NCI-H1694 treated with DMSO at 0.1 percent for 48 hours (cell line): Measurements from ENCODE around the gene ARL17B.
"Not testable (repeated sequence)": the region's sequence is repeated elsewhere in the genome, so short reads cannot be mapped to it uniquely, and the experiment has no call there.

Experiments
- DNase-seq: peaks from one replicate; lab custom pipeline; 2025; lab: John Stamatoyannopoulos, UW

ARL17B gene

DNA sequence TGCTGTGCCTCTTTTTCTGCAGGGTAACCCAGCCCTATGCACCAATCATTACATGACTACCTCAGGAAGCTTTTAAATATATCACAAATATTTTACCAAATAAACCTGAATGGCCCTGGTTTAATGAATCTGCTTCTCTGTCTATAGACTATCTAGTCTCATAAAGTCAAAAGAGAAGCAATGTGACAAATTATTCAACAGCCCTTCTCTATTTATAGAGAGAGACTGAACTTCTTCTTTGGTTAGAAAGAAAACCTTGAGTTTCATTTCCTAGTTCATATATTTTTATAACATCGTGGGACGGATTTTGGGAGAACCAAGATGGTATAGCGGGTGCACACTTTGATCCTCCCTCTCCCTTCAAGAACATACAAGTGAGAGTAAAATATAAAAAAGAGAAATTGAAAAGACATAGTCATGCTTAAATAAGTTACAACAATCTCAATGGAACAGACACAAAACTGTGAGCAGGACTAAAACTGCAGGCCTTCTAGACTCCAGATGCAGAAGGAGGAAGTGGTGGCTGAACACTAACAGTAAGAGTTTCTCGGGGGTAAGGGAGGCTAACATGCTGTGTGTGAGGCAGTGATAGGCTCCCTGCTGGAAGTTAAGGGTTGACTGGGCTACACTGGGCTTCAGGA is 70.5 kb downstream of the ARL17B start:
- not testable (repeated sequence) for DNase-seq

DNA sequence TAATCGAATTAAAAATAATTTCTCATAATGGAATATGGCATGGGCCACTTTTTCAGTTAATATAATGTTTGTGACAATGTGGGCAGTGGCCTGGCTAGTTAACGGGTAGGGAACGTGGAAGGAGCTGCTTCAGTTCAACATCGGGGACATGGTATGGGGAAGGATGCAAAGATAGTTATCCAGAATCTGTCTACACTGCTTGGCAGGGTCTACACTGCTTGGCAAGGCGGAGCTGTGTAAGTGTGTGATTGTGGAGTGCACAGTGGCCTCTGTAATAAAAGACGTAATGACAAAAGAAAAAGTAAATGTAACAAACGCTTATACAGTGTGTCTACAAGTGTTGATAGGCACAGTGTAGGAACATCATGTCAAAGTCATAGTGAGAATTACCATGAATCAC is 74.0 kb downstream of the ARL17B start:
- DNase-seq, result not testable (repeated sequence)

DNA sequence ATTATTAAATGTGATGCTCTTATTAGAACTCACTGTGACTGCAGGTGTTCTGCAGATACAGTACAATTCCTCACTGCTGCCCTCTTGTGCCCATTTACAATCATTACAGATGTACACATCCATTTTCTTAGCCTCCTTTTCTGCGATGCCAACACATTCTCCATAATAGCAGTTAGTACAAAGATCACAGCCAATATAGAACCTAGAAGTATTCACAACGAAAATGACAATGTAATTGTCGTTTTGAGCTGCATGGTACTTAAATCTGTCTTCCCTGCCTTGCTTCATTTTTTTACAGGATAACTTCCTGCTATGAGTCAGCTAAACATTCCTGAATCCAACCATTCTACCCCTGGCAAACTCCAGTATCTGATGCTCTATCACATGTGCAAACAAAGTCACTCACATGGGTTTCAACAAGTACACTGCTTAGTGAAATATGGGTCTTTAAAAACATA is 74.8 kb downstream of the ARL17B start:
- peak; percentile 94 for DNase-seq

DNA sequence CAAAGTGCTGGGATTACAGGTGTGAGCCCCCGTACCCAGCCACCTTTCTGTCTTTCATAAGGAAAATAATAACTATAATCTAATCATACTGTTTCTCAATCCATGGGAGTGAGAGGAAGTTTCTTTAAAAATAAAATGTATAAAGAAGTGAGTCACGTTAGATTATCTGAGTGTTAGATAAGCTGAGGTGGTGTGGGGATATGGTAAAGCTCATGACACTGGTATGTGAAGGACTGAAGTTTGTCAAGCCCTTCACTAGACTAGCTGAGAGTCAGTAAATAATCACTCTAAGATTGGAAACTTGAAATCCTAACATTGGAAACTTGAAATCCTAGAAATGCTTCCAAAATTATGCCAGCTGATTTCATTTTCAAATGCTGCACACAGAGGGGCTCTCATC is 76.1 kb downstream of the ARL17B start:
- not testable (repeated sequence) for DNase-seq

DNA sequence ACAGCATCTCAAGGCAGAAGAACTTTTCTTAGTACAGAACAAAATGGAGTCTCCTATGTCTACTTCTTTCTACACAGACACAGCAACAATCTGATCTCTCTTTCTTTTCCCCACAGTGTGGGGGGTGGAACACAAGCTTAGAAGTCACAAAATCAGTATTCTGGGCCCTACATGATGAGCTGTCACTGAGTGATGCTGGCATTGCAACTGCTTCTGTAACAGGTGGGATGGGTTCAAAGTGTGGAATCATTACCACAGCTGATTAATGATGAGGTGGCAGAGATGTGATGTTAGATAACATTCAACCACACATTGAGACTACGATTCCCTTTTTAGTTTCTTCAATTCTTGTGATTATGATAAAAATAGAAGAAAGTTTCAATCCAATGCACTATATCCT is 77.1 kb downstream of the ARL17B start:
- not testable (repeated sequence) for DNase-seq

DNA sequence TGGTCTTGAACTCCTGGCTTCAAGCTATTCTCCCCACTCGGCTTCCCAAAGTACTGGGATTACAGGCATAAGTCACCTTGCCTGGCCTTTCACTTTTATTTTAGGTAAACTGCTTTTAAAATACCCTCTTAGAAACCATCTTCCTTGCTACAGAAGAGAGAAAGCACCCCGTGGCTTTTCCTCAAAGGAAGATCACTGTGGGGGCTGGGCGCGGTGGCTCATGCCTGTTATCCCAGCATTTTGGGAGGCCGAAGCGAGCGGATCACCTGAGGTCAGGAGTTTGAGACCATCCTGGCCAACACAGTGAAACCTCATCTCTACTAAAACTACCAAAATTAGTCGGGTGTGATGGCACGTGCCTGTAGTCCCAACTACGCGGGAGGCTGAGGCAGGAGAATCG is 78.9 kb downstream of the ARL17B start:
- not testable (repeated sequence) for DNase-seq

DNA sequence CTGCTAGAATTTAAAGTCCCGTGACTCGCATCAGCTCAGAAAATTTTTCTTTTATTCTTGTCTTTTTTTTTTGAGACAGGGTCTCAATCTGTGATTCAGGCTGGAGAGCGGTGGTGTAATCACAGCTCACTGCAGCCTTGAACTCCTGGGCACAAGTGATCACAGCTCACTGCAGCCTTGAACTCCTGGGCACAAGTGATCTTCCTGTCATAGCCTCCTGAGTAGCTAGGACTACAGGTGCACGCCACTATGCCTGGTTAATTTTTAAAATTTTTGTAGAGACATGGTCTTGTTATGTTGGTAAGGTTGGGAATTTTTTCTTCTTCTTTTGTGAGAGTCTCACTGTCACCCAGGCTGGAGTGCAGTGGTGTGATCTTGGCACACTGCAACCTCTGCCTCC is 80.2 kb downstream of the ARL17B start:
- DNase-seq, result not testable (repeated sequence)

DNA sequence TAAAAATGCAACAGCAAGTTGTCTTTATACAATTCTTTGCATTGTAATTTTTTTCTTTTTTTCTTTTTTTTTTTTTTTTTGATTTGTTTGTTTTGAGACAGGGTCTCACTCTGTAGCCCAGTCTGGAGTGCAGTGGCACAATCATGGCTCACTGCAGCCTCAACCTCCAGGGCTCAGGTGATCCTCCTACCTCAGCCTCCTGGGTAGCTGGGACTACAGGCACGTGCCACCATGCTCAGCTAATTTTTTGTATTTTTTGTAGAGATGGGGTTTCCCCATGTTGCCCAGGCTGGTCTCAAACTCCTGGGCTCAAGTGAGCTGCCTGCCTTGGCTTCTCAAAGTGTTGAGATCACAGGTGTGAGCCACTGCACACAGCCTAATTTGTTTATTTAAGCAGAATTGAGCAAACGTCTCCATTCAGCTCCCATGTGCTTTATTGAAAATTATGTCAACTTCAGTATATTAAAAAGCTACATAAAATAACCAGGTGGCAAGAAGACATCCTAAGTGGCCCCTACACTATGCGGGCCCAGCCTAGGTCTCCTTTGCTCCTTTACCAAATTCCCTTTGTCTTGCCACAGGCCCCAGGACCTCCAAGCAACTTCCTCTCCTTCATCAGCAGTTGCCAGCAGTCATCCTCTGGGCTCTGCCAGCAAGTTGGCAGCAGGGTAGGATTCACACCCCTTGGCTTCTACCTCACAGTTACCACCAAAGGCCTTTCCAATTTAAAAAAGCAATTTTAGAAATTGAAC is 84.7 kb downstream of the ARL17B start:
- not testable (repeated sequence) for DNase-seq

DNA sequence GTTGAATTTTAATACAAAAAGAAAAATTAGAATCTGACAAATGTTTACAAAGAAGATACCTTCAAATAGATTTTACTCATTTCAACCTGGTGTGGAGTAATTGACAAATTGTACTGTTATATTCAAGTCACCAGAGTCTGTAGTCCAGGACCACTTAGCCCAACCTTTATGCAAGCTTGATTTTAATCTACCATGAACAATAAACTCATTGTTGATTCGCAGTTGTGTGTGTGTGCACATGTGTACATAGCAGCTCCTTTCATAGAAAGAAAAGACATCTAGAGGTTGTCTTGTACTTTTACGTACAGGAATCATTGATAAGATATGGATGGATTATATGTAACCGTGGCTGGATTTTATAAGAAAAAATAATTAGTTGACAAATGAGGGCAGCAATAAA is 87.3 kb downstream of the ARL17B start:
- no peak for DNase-seq

DNA sequence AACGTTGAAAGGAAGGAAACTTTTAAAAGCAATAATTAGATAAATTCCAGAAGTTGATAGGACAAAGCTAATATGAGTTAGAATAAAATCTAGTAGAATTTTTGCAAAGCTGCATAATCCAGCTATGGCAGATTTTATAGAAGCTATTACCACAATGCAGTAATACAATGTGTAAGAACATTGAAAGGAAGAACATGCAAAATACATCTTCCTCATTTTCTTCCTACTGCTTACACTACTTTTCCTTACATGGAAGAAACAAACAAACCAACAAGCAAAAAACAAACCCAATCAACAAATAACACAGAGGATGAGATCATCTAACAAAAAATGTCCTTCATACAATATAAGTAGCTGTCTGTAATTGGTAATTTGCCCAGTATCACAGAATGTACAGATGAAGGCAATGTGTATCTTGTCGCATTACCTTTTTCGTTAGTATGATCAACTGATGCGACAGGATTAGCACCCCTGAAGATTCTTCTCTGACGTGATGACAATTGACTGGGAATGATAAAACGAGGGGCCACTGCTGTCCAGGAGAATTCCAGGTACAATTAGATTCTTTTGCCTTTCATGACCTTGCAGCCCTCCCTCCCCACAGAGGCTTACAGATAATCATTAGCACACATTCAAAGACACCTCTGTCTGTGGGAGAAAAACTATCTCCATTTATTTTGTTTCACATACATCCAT is 87.9 kb downstream of the ARL17B start:
- DNase-seq, result no peak

DNA sequence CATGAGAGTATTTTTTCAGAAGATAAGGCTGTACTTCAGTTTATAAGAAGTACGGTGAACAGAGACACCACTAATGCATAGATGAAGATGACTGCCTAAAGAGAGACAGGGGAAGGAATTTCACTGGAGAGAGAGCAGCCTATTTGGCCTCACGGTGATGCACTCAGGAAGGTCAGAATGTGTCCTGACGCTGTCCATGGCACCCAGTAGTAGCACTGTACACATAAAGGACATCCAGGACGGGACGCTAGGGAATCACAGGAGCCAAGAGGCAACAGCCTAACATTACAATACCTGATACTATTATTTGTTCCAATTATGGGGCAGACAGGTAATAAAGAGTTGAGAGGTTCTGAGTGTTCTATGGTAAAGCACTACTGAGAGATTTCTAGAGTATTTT is 91.5 kb downstream of the ARL17B start:
- DNase-seq, result no peak

DNA sequence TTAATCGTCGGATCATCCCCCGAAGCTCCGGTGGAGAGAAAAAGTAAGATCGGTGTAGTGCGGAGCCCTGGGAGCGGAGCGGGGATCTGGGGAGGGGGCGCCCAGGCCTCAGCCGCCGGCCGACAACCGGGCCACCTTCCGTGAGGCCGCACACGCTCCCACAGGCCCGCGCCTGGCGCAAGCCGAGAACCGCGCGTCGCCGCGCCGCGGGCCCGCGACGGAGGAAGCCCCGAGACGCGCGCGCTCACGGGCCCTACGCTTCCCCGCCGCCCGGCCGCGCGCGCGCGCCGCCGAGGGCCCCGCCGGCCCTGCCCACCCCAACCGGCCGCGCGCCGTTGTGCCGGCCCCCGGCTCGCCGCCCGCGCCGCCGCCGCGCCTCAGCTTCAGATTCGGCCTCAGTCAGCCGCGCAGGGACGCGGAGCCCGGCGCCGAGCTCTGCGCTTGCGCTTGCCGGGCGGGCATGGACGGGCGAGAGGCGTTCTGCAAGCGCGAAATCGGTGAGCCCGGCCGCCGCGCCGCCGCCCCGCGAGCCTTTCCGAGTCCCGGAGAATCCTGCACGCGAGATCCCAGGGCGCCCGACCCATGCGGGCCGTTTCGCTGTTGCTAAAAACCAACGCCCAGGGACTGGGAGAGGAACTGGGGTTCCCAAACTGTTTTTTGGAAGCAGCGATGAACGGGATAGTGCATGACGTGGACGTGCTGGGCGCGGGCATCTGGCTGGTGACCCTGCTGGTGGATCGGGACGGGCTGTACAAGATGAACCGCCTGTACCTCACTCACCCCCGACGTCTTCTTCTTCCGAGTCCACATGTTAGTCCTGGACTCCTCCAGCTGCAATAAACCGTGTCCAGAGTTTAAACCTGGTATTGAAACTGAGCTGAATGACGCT is 94.7 kb downstream of the ARL17B start:
- peak; percentile 94 for DNase-seq

DNA sequence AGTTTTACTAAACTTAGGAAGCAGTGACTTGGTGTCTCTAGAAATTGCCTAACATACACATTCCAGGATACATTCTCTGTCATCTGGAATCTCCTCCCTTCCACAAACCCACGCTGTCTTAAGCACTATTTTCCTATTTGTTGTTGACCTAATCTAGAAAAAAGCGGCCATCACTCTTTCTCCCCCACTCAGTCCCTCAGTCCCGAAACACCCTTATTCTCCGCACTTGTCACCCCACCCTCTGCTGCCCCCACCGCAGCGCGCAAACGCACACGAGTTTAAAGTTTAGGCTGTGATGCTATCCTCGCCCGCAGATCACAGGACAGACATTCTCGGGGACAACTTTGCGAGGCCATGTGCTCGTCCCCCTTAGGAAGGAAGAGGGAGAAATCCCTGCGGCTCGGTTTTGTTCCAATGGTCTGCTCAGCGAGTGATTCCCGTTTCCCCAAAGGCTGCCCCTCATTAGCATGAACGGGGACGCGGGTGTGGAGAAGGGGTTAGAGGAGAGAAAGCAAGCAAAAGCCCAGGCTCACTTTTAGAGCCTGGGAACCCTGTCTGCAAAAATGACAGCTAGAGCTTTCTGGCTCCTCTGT is 95.4 kb downstream of the ARL17B start:
- not testable (repeated sequence) for DNase-seq

DNA sequence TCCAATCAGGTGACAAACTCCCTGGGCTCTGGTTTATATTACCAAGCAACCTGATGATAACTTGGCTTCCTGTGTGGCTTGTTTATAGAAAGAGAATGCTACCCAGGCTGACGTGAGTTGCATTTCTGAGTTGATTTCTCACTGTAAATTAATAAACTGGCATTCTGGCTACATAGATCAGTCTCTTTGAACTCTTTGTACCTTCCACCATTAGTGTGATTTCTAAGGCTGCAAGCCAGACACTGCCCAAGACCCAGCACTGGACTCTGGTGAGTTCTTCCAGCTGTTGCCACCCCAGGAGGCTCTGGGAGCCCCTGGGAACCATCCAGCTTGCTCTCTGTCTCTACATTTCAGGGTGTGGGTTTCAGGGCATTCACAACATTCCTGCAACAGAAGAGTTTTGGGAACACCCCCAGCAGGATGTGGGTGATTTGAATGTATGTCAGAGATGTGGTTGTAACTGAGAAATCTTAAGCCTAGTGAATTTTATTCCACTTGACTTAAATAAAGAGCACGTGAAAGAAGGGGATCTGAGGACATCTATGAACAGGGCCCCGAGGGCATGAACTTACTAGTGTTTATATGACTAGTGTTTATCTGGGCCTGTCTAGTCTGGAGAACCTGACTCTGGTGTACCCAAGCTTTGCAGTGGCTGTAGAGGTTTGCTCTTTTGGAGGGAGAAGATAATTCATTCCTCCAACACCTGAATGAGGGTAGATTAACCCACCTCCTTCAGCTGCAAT is 96.9 kb downstream of the ARL17B start:
- no peak for DNase-seq

DNA sequence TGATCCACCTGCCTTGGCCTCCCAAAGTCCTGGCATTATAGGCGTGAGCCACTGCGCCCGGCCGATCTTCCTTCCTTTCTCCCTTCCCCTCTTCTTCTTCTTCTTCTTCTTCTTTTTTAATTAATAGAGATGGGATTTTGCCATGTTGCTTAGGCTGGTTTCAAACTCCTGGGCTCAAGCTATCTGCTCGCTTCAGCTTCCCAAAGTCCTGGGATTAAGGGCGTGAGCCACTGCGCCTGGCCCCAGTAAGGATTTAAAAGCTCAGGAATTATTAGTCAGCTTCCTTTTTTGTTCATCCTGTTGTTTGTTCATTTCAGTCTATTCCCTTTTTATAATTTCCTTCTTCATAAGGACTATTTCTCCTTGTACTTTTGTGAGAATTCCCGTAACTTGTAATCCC is 99.3 kb downstream of the ARL17B start:
- DNase-seq, result no peak

DNA sequence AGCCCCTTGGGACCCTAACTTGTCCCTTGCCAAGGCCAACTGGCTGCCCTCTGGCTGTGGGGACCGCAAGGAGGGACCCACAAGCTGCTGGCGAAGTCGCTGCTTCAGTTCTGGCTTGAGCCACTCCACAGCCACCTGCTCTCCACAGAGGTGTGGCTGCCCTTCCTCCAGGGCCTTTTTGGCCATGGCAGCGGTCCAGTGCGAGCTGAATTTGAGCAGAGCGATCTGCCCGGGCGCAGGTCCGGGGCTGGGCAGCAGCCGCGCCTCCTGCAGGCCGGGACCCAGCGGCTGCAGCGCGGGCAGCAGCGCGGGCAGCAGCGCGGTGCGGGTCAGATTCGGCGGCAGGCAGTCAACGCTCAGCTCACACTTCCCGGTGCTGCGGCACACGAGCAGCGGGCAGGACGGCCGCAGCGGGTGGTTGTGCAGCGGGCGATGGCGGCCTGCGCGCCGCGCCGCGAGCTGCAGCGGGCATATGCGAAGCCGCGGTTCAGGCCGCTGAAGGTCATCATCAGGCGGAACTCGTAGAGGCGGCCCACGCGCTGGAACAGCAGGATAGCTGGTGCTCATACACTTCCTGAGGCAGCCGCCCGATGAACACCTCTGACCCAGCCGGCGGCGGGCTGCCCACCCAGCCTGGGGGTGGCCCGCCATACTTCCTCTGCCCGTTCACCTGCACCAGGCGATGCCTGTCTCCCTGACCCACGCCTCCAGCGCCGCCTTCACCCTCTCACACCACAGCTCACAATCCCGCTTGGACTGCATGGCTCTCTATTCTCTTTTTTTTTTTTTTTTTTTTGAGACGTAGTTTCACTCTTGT is 101.5 kb downstream of the ARL17B start:
- DNase-seq, result not testable (repeated sequence)

DNA sequence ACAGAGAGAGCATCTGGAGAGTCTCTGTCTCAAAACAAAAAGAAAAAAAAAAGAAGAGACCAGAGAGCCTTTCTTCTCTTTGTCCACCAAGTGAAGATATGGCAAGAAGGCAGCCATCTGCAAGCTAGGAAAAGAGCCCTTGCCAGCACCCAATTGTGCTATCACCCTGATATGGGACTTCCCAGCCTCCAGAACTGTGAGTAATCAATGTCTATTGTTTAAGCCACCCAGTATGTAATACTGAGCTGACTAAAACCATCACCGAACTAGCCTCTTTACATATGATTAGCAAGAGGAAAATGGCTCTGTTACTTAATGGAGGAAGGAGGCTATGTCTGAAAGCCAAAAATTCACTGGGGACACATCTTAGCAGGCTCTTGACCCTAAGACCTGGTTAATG is 105.2 kb downstream of the ARL17B start:
- DNase-seq, result not testable (repeated sequence)

DNA sequence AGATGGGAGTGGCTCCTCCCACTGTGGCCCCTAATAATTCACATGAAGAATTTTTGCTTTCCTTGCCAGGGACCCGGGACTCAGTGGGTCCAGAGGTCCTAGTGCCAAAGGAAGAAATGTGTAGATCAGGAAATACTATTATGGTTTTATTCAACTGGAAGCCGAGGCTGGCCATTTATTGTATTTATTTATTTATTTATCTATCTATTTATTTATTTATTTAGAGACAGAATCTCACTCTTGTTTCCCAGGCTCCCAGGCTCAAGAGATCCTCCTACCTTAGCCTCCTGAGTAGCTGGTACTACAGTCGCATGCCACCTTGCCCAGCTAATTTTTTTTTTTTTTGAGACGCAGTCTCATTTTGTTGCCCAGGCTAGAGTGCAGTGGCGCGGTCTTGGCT is 107.4 kb downstream of the ARL17B start:
- not testable (repeated sequence) for DNase-seq

DNA sequence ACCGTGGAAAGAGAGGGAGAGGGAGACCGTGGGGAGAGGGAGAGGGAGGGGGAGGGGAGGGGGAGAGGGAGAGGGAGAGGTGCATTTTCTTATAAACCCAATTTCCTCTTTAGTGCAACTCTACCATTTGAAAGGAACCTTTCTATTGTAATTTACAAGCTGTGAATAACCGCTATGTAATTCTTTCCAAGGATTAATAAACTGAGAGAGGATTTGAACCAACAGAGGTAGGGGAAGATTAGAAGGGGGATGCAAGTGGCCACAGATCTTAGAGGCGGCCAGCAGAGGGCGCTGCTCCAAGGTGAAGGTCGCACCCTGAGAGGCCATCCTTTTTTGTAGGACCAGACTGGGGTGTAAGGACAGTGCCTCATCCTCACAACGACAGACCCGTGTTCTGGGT is 107.8 kb downstream of the ARL17B start:
- peak; percentile 62 for DNase-seq

DNA sequence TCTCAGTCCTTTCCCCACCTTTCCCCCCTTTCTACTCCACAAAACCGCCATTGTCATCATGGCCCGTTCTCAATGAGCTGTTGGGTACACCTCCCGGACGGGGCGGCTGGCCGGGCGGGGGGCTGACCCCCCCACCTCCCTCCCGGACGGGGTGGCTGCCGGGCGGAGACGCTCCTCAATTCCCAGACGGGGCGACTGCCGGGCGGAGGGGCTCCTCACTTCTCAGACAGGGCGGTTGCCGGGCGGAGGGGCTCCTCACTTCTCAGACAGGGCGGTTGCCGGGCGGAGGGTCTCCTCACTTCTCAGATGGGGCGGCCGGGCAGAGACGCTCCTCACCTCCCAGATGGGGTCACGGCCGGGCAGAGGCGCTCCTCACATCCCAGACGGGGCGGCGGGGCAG is 108.8 kb downstream of the ARL17B start:
- DNase-seq, result not testable (repeated sequence)
